ENCODE results near the gene SERAC1.

- TF ChIP-seq POLR2AphosphoS5 (IDR thresholded peaks at IDR 0.05) (no peak), POLR2A (IDR thresholded peaks at IDR 0.05) (no peak)
- TF ChIP-seq, protein P1, sequence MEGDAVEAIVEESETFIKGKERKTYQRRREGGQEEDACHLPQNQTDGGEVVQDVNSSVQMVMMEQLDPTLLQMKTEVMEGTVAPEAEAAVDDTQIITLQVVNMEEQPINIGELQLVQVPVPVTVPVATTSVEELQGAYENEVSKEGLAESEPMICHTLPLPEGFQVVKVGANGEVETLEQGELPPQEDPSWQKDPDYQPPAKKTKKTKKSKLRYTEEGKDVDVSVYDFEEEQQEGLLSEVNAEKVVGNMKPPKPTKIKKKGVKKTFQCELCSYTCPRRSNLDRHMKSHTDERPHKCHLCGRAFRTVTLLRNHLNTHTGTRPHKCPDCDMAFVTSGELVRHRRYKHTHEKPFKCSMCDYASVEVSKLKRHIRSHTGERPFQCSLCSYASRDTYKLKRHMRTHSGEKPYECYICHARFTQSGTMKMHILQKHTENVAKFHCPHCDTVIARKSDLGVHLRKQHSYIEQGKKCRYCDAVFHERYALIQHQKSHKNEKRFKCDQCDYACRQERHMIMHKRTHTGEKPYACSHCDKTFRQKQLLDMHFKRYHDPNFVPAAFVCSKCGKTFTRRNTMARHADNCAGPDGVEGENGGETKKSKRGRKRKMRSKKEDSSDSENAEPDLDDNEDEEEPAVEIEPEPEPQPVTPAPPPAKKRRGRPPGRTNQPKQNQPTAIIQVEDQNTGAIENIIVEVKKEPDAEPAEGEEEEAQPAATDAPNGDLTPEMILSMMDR (IDR thresholded peaks at IDR 0.05): no peak
Measured at GRCh38 chr6:158086054-158086503, 82.0 kb downstream of the SERAC1 start.

Data from gastroesophageal sphincter (tissue), 3 donors.